KMS-11 (cell line): ENCODE measurements around the gene ITGA5.

Experiments used
- H2AFZ ChIP-seq: fragments of 200-600 bp; sonication (generic); 2 replicates; pipeline ENCODE4 v1.6.1; 2016; ENCODE audit warnings: antibody characterized with exemption, mixed run types, low read depth
- H3K27ac ChIP-seq: fragments of 200-600 bp; sonication (generic); 2 replicates; pipeline ENCODE4 v1.6.1; 2016; ENCODE audit warnings: mild to moderate bottlenecking, mixed run types
- H3K27me3 ChIP-seq: fragments of 200-600 bp; sonication (generic); 2 replicates; pipeline ENCODE4 v1.6.1; 2017; ENCODE audit warnings: mild to moderate bottlenecking, low read depth, mixed run types, moderate library complexity; ENCODE audit not compliant: insufficient read depth
- H3K36me3 ChIP-seq: fragments of 200-600 bp; sonication (generic); 2 replicates; pipeline ENCODE4 v1.6.1; 2017; ENCODE audit warnings: mild to moderate bottlenecking, mixed run types; ENCODE audit not compliant: insufficient read depth
- H3K4me1 ChIP-seq: fragments of 200-600 bp; sonication (generic); 2 replicates; pipeline ENCODE4 v1.6.1; 2016; ENCODE audit warnings: mild to moderate bottlenecking, low read depth, mixed run types; ENCODE audit not compliant: poor library complexity, severe bottlenecking
- H3K4me2 ChIP-seq: fragments of 200-600 bp; sonication (generic); 2 replicates; pipeline ENCODE4 v1.7.0; 2016; ENCODE audit warnings: mild to moderate bottlenecking, mixed run types
- H3K4me3 ChIP-seq: fragments of 200-600 bp; sonication (generic); IDR thresholded peaks from 2 replicates; pipeline ENCODE4 v1.6.1; 2017; ENCODE audit warnings: low read depth, low read length, mixed read lengths; ENCODE audit not compliant: insufficient read depth
- H3K79me2 ChIP-seq: fragments of 200-600 bp; sonication (generic); 2 replicates; pipeline ENCODE4 v1.6.1; 2016; ENCODE audit warnings: low read depth, mixed run types; ENCODE audit not compliant: insufficient read depth
- H3K9ac ChIP-seq: fragments of 200-600 bp; sonication (generic); 2 replicates; pipeline ENCODE4 v1.6.1; 2016; ENCODE audit warnings: mild to moderate bottlenecking, mixed run types
- H4K20me1 ChIP-seq: fragments of 200-600 bp; sonication (generic); 2 replicates; pipeline ENCODE4 v1.6.1; 2016; ENCODE audit warnings: mild to moderate bottlenecking, mixed run types; ENCODE audit not compliant: insufficient read depth
- CTCF ChIP-seq: fragments of 200-600 bp; sonication (generic); conservative IDR thresholded peaks from 2 replicates; pipeline ENCODE4 v1.6.1; 2017; ENCODE audit warnings: low read depth, mild to moderate bottlenecking, antibody characterized with exemption, low read length, moderate library complexity, mixed read lengths

ITGA5 gene

GRCh38 chr12:54389134-54389508 is 29.9 kb downstream of the ITGA5 start:
- H4K20me1 ChIP-seq: no peaks in the 10 kb centered on the region
- no peaks in the 10 kb centered on the region for H3K4me1 ChIP-seq
- no peak overlapping the region for H2AFZ ChIP-seq
- H3K4me2 ChIP-seq: no peak overlapping the region
- peaks cover 11% of the 10 kb centered on the region; the same call in 1 of the 2 replicates for H3K27me3 ChIP-seq
- no peaks in the 10 kb centered on the region for H3K36me3 ChIP-seq
- no peak overlapping the region for H3K4me3 ChIP-seq
- no peak overlapping the region for H3K27ac ChIP-seq
- no peak for TF ChIP-seq CTCF
- no peak overlapping the region for H3K9ac ChIP-seq
- no peaks in the 10 kb centered on the region for H3K79me2 ChIP-seq

DNA sequence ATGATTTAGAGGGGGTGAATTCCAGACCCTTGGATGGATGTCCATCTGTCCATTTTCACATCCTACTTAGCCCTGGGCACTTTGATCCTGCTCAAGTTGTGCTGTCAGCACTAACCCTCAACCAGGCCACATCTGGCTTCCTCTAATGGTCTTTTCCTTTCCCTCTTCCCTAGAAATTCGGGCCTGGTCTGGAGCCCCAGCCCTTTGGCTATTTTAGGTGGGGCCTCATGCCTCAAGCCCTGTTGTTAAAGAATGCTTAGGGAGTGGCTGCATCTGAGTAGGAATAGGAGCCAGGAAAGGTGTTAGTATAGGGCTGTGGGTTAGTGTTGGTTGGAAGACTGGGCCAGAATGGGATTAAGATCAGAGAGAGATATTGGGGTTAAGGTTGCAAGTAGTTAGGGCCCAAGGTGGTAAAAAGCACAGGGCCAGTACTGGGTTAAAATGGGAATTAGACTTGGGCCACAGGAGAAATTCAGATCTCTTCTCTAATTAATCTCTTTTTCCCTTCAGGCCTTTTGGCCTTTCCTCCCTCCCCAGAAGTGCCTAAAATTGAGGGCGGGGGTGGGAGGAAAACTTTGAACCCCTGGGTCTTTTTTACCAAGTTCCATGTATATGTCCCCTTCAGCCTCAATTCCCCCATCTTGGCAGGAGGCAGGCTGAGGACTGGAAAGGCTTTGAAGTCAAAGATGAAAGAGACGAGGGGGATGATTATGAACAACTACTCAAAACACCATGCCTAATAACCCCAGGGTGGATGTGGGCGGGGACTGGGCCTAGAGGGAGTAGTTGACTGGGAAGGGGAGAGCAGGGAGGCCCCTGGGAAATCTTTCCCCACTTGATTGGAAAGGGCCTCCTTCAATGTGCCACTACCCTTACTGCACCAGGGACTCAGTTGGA is 30.6 kb downstream of the ITGA5 start:
- Histone ChIP-seq H3K79me2 (no peaks in the 10 kb centered on the region), H3K9ac (no peak overlapping the region), H3K4me1 (no peaks in the 10 kb centered on the region), H3K4me2 (no peak overlapping the region), H3K27me3 (peaks cover 11% of the 10 kb centered on the region; the same call in 1 of the 2 replicates), H3K36me3 (no peaks in the 10 kb centered on the region), H4K20me1 (no peaks in the 10 kb centered on the region), H3K27ac (no peak overlapping the region), H3K4me3 (no peak overlapping the region), H2AFZ (no peak overlapping the region)
- no peak for TF ChIP-seq CTCF

GRCh38 chr12:54387114-54387467 is 32.0 kb downstream of the ITGA5 start:
- Histone ChIP-seq H3K27me3 (peaks cover 4% of the 10 kb centered on the region; the same call in 1 of the 2 replicates), H3K4me3 (no peak overlapping the region), H3K4me1 (no peaks in the 10 kb centered on the region)

GRCh38 chr12:54386403-54387113 is 32.5 kb downstream of the ITGA5 start:
- TF ChIP-seq CTCF: no peak
- no peaks in the 10 kb centered on the region; the same call in 1 of the 2 replicates for H3K27me3 ChIP-seq
- no peaks in the 10 kb centered on the region for H3K36me3 ChIP-seq
- H3K4me1 ChIP-seq: no peaks in the 10 kb centered on the region
- no peak overlapping the region for H3K4me2 ChIP-seq
- H4K20me1 ChIP-seq: no peaks in the 10 kb centered on the region
- no peak overlapping the region for H2AFZ ChIP-seq
- H3K79me2 ChIP-seq: no peaks in the 10 kb centered on the region
- H3K27ac ChIP-seq: no peak overlapping the region
- H3K4me3 ChIP-seq: no peak overlapping the region
- no peak overlapping the region for H3K9ac ChIP-seq

More at GRCh38 chr12:54387114-54387467, 32.0 kb downstream of the ITGA5 start:
- no peak for TF ChIP-seq CTCF
- Histone ChIP-seq H3K27ac (no peak overlapping the region), H4K20me1 (no peaks in the 10 kb centered on the region), H3K36me3 (no peaks in the 10 kb centered on the region), H3K4me2 (no peak overlapping the region), H3K9ac (no peak overlapping the region), H2AFZ (no peak overlapping the region), H3K79me2 (no peaks in the 10 kb centered on the region)
